Caki2 (cell line): ENCODE measurements around the gene ZNF500. TPM values are rescaled to one million over a fixed set of nuclear protein-coding genes. Genes with fewer than 3 reads are reported as not detected.

ENCODE experiments used
- DNase-seq: peaks from one replicate; pipeline ENCODE4 v3.0.0-alpha.2; 2015; ENCODE audit warnings: low read depth
- in situ Hi-C: cut with HindIII; loops from 2 replicates; pipeline ENCODE4 v1.10.0; 2016; ENCODE audit warnings: low sequenced_read_pairs, low pct_unique_long_range_greater_than_20kb, mixed read lengths
- total RNA-seq: library from RNA; depleted of rRNA; stranded (reverse); fragments of >200 nt; shearing (Covaris generic); gene quantifications from 2 replicates; pipeline ENCODE4 v1.2.3, GENCODE V29; 2014; ENCODE audit warnings: low replicate concordance; rRNA removed

The ZNF500 gene
- total RNA-seq, 1 experiment from 2014 or later = 31.7 TPM

- in situ Hi-C loops = no loop called here
- no peak for DNase-seq
Observed at GRCh38 chr16:4700380-4700996, 66.5 kb downstream of the ZNF500 start.

- in situ Hi-C loops = no loop called here
- DNase-seq = no peak
Observed at GRCh38 chr16:4699046-4699556, 67.9 kb downstream of the ZNF500 start.

- no peak for DNase-seq
- in situ Hi-C loops = no loop called here
Observed at GRCh38 chr16:4698321-4699045, 68.5 kb downstream of the ZNF500 start.

Other genes with a start within 250 kb of the ZNF500 start
- 0.20 and 1.3 TPM in 2 replicates for gene CDIP1, start 228.4 kb downstream of the ZNF500 start, total RNA-seq
- not detected in 2 replicates for gene C16orf96, start 210.8 kb downstream of the ZNF500 start, total RNA-seq
- 4.3 and 12.4 TPM in 2 replicates for gene UBALD1, start 152.3 kb downstream of the ZNF500 start, total RNA-seq
- gene MGRN1, start 142.3 kb downstream of the ZNF500 start, total RNA-seq = 13.8 and 14.1 TPM in 2 replicates
- gene NUDT16L1, start 73.6 kb downstream of the ZNF500 start, total RNA-seq = 42.4 and 49.2 TPM in 2 replicates
- gene ANKS3, start 32.9 kb downstream of the ZNF500 start, total RNA-seq = 62.5 and 94.9 TPM in 2 replicates
- 5.4 and 6.6 TPM in 2 replicates for gene DNAAF8, start 32.6 kb downstream of the ZNF500 start, total RNA-seq
- 0.78 TPM in 1 of 2 replicates, not detected in the other for gene SEPTIN12, start 21.2 kb upstream of the ZNF500 start, total RNA-seq
- gene SMIM22, start 28.2 kb upstream of the ZNF500 start, total RNA-seq = not detected in 2 replicates
- gene ROGDI, start 35.5 kb upstream of the ZNF500 start, total RNA-seq = 20.4 and 24.8 TPM in 2 replicates
- 65.2 and 81.2 TPM in 2 replicates for gene GLYR1, start 80.1 kb upstream of the ZNF500 start, total RNA-seq
- gene UBN1, start 80.3 kb upstream of the ZNF500 start, total RNA-seq = 17.5 and 22.2 TPM in 2 replicates
- 10.2 and 11.5 TPM in 2 replicates for gene PPL, start 170.0 kb upstream of the ZNF500 start, total RNA-seq
- gene SEC14L5, start 191.2 kb upstream of the ZNF500 start, total RNA-seq = under 0.01 and 0.03 TPM in 2 replicates